Pancreas (tissue), 10 donors: ENCODE measurements around the gene URM1. TPM values are rescaled to one million over a fixed set of nuclear protein-coding genes. Genes with fewer than 3 reads are reported as not detected.

Experiments used
- ATAC-seq, 4 donors: fragments of 200-7000 bp; cut with Tn5 transposase; one replicate each; pipeline versions ENCODE4 v1.8.0 to v1.9.1; 2020; ENCODE audit warnings: mild to moderate bottlenecking in 4 of 4, moderate library complexity in 4 of 4
- DNase-seq, 6 donors: peaks; one replicate each; pipeline ENCODE4 v3.0.0-alpha.2; 2020
- FAIRE-seq: peaks from 2 replicates; lab custom pipeline; 2012; peaks lifted over from hg19 to GRCh38; lab: Jason Lieb, UNC
- H3K27ac ChIP-seq, 4 donors: fragments of 200-600 bp; sonication (generic); 1 replicate in 3 of 4; 2 replicates in 1 of 4; pipeline versions ENCODE4 v1.5.0 to v1.8.0; 2020
- H3K27me3 ChIP-seq, 4 donors: fragments of 200-600 bp; one replicate each; pipeline ENCODE4 v1.8.0; 2021
- H3K36me3 ChIP-seq, 3 donors: fragments of 200-600 bp; sonication (generic) in 1 of 3; one replicate each; pipeline versions ENCODE4 v1.5.0 to v1.8.0; 2020 to 2021
- H3K4me1 ChIP-seq, 3 donors: fragments of 200-600 bp; one replicate each; pipeline ENCODE4 v1.8.0; 2021
- H3K4me3 ChIP-seq, 4 donors: fragments of 200-600 bp; sonication (generic) in 2 of 4; one replicate each; pipeline versions ENCODE4 v1.5.0 to v1.8.0; 2020 to 2021
- H3K9me3 ChIP-seq, 4 donors: fragments of 200-600 bp; one replicate each; pipeline ENCODE4 v1.8.0; 2021
- CTCF ChIP-seq, 4 donors: fragments of 200-600 bp; sonication (generic) in 3 of 4; IDR thresholded peaks; one replicate each; pipeline versions ENCODE4 v1.5.0 to v1.8.0; 2021; ENCODE audit warnings: antibody characterized with exemption in 4 of 4
- WGBS, 2 donors: extraction: QIAGEN DNeasy Blood & Tissue Kit; methylation state at CpG; one replicate each; pipeline ENCODE4 v1.1.7; 2013; 5-methylcytosine and 5-hydroxymethylcytosine counted together
- intact Hi-C, 3 donors: fragments of 100-400 bp; cut with DNase I; formaldehyde crosslinking; loops; one replicate each; pipeline versions ENCODE4 v1.11.1 to v1.14.2; 2022
- polyA plus RNA-seq, 2 donors: library from polyadenylated mRNA; stranded (reverse); fragments of 200-250 nt; gene quantifications; one replicate each; pipeline ENCODE4 v1.2.3, GENCODE V29; 2013
- total RNA-seq, 6 donors: library from RNA; stranded (reverse); fragmentation: NEBNext Ultra II Directional in 4 of 6; extraction: Animal tissue kit (Norgen Biotek cat#: 25700) in 4 of 6; gene quantifications; one replicate each; pipeline versions ENCODE4 v1.2.1 to v1.2.4, GENCODE V29; 2021 to 2023
- donor health status: healthy with polysubstance abuse.
- donor health status: DM: no; HTN: no; CAD: no; lungs with moderate emphysema.
- donor health status: DM: no; HTN: no; CAD: no.
- donor health status: control.
- donor health status: control.
- donor health status: Bipolar disorder and iron deficiency.
- donor health status: DM: yes; HTN: yes; CAD: no.
- donor health status: DM: no; HTN: no; CAD: no.
- donor health status: DM: no; HTN: no; CAD: no.
- donor health status: DM: yes; HTN: yes; CAD: no.

URM1 gene
- total RNA-seq (10 to 100 TPM; 30.9 to 46.1 (median 34.0) TPM), polyA plus RNA-seq (10 to 100 TPM; 18.5 to 32.9 TPM)

- H3K27me3 ChIP-seq: no peaks in the 10 kb centered on the region
- H3K9me3 ChIP-seq: no peaks in the 10 kb centered on the region
- H3K4me3 ChIP-seq: peak within 1 kb of the TSS; percentile 69 to 94 (median 84)
- DNase-seq (peak; percentile 92 to 97 (median 95)), ATAC-seq (peak; percentile 97 to 99 (median 98)), FAIRE-seq (peak; percentile 39)
- 0% methylated on average over 51 to 55 of the region's 55 CpGs for WGBS, 2 donors
- no peaks in the 10 kb centered on the region for H3K36me3 ChIP-seq
- intact Hi-C loops: no loop called here
- H3K4me1 ChIP-seq: peaks cover 6 to 18% (median 6%) of the 10 kb centered on the region in 3 donors
- peak within 1 kb of the TSS; percentile 80 to 91 (median 86) for H3K27ac ChIP-seq
- TF ChIP-seq CTCF (IDR thresholded peaks at IDR 0.05): no peak
These were observed at the start of gene URM1 for GRCh38 chr9:128370752-128371629. Gene URM1, plus strand, starts transcription at chr9:128371374. Its CDS starts 7 bp downstream, at chr9:128371381.

- 1% methylated on average over 21 of the region's 21 CpGs for WGBS, 2 donors
- H3K4me1 ChIP-seq: peaks cover 5 to 18% (median 8%) of the 10 kb centered on the region in 3 donors
- TF ChIP-seq CTCF (IDR thresholded peaks at IDR 0.05): no peak
- H3K36me3 ChIP-seq: no peaks in the 10 kb centered on the region
- H3K4me3 ChIP-seq: peak overlapping the region; percentile 52 to 98 (median 94)
- intact Hi-C loops: no loop called here
- no peaks in the 10 kb centered on the region for H3K9me3 ChIP-seq
- FAIRE-seq (no peak), ATAC-seq (peak; percentile 2 to 13 (median 4)), DNase-seq (no peak)
- H3K27ac ChIP-seq: peak overlapping the region in 2 of 4 donors; percentile 85 to 93
- H3K27me3 ChIP-seq: no peaks in the 10 kb centered on the region
These were observed 49.2 kb upstream of the URM1 start for GRCh38 chr9:128321879-128322403.

- no peak for FAIRE-seq
- H3K9me3 ChIP-seq: no peaks in the 10 kb centered on the region
- 0% methylated on average over 80 to 83 of the region's 83 CpGs for WGBS, 2 donors
- no peaks in the 10 kb centered on the region for H3K27me3 ChIP-seq
- peak within 1 kb of the TSS; percentile 59 to 93 (median 76) for H3K27ac ChIP-seq
- ATAC-seq: peak; percentile 97 to 99 (median 98)
- H3K4me1 ChIP-seq: peaks cover 5 to 18% (median 8%) of the 10 kb centered on the region in 3 donors
- H3K4me3 ChIP-seq: peak within 1 kb of the TSS; percentile 52 to 98 (median 94)
- peak; percentile 89 to 96 (median 92) for DNase-seq
- intact Hi-C loops: no loop called here
- TF ChIP-seq CTCF (IDR thresholded peaks at IDR 0.05): no peak
- H3K36me3 ChIP-seq: peaks cover 0 to 5% (median 0%) of the 10 kb centered on the region in 3 donors
These were observed 48.6 kb upstream of the URM1 start, which contains the start of the genes COQ4 and TRUB2 for GRCh38 chr9:128322404-128323211. Gene COQ4, plus strand, starts transcription at chr9:128322839. Its CDS starts 20 bp downstream, at chr9:128322859. Gene TRUB2, minus strand, starts transcription at chr9:128322447. Its CDS starts 39 bp downstream, at chr9:128322408.

- Histone ChIP-seq H3K9me3 (no peaks in the 10 kb centered on the region), H3K4me3 (peak overlapping the region; percentile 52 to 98 (median 94)), H3K4me1 (peaks cover 5 to 18% (median 8%) of the 10 kb centered on the region in 3 donors), H3K27me3 (no peaks in the 10 kb centered on the region), H3K36me3 (peaks cover 0 to 8% (median 0%) of the 10 kb centered on the region in 3 donors), H3K27ac (peak overlapping the region; percentile 59 to 93 (median 76))
- WGBS, 2 donors: 20% methylated on average over 16 of the region's 16 CpGs
- ATAC-seq: no peak
- FAIRE-seq: no peak
- intact Hi-C loops: no loop called here
- DNase-seq: no peak
- TF ChIP-seq CTCF (IDR thresholded peaks at IDR 0.05): no peak
These were observed 47.9 kb upstream of the URM1 start for GRCh38 chr9:128323212-128323730.
